Fibroblast of the aortic adventitia (primary cell): ENCODE data around the gene VSIR. TPM values are rescaled to one million over a fixed set of nuclear protein-coding genes. Genes with fewer than 3 reads are reported as not detected.
A peak's percentile ranks its signal among the peaks of the same experiment; 100 is the strongest.

ENCODE experiments used
- DNase-seq: peaks from one replicate; pipeline ENCODE4 v3.0.0-alpha.2; 2010; ENCODE audit warnings: low read depth
- H3K4me3 ChIP-seq: 2 replicates; pipeline ENCODE4 v1.5.1; 2011; ENCODE audit warnings: low read depth, mild to moderate bottlenecking, control low read depth, low read length, moderate library complexity
- CTCF ChIP-seq: IDR thresholded peaks from 2 replicates; pipeline ENCODE4 v1.5.1; 2011; ENCODE audit warnings: mild to moderate bottlenecking, low read length, control low read depth, inconsistent platforms; ENCODE audit not compliant: insufficient read depth
- total RNA-seq: library from RNA; depleted of rRNA; stranded (reverse); fragments of >200 nt; gene quantifications from 2 replicates; pipeline ENCODE4 v1.2.3, GENCODE V29; 2012; ENCODE audit warnings: low replicate concordance

Gene VSIR
- total RNA-seq, 1 donor, result 16.9 TPM

DNA sequence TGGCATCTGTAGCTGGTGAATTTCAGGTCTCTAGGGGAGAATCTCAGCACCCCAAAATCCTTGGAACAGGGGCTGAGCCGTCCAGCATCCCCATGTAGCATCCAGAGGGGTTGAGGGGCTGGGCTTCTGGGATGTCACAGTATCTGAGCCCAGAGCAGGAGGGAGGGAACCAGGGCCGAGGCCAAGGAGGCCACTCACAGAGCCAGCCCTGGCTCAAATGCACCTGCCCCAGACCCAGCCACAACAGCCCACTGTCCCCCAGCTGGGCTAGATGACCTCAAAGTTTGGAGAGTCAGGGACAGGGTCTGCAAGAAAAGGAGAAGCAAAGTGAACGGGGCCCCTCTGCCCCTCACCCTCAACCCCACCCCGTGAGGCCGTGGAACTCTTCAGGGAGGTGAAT lies 22.3 kb downstream of the VSIR start:
- H3K4me3 ChIP-seq, result no peak overlapping the region
- no peak for DNase-seq
- no peak for TF ChIP-seq CTCF

GRCh38 chr10:71750124-71750841 lies 23.0 kb downstream of the VSIR start:
- no peak overlapping the region for H3K4me3 ChIP-seq
- no peak for TF ChIP-seq CTCF
- no peak for DNase-seq

GRCh38 chr10:71749396-71749795 lies 23.9 kb downstream of the VSIR start:
- no peak overlapping the region for H3K4me3 ChIP-seq
- TF ChIP-seq CTCF, result no peak
- DNase-seq, result no peak

- H3K4me3 ChIP-seq, result no peak overlapping the region
- DNase-seq, result peak; percentile 28
- TF ChIP-seq CTCF, result no peak
Measured at GRCh38 chr10:71748671-71749191, 24.6 kb downstream of the VSIR start.

GRCh38 chr10:71747551-71748523 lies 25.5 kb downstream of the VSIR start:
- H3K4me3 ChIP-seq, result no peak overlapping the region
- TF ChIP-seq CTCF, result no peak
- DNase-seq, result no peak

GRCh38 chr10:71747039-71747531 lies 26.2 kb downstream of the VSIR start:
- DNase-seq, result no peak
- TF ChIP-seq CTCF, result no peak

More at GRCh38 chr10:71747039-71747531, 26.2 kb downstream of the VSIR start:
- no peak overlapping the region for H3K4me3 ChIP-seq
